HG02678 (cell line): ENCODE results near the gene FCRL3.
"Not testable (repeated sequence)": the region's sequence is repeated elsewhere in the genome, so short reads cannot be mapped to it uniquely, and the experiment has no call there.

ENCODE experiments used
- ATAC-seq: cut with Tn5 transposase; IDR thresholded peaks from one replicate; pipeline ENCODE4 v1.9.1; 2021; ENCODE audit warnings: mild to moderate bottlenecking, moderate library complexity; ENCODE audit not compliant: unreplicated experiment

The FCRL3 gene, protein sequence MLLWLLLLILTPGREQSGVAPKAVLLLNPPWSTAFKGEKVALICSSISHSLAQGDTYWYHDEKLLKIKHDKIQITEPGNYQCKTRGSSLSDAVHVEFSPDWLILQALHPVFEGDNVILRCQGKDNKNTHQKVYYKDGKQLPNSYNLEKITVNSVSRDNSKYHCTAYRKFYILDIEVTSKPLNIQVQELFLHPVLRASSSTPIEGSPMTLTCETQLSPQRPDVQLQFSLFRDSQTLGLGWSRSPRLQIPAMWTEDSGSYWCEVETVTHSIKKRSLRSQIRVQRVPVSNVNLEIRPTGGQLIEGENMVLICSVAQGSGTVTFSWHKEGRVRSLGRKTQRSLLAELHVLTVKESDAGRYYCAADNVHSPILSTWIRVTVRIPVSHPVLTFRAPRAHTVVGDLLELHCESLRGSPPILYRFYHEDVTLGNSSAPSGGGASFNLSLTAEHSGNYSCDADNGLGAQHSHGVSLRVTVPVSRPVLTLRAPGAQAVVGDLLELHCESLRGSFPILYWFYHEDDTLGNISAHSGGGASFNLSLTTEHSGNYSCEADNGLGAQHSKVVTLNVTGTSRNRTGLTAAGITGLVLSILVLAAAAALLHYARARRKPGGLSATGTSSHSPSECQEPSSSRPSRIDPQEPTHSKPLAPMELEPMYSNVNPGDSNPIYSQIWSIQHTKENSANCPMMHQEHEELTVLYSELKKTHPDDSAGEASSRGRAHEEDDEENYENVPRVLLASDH

DNA sequence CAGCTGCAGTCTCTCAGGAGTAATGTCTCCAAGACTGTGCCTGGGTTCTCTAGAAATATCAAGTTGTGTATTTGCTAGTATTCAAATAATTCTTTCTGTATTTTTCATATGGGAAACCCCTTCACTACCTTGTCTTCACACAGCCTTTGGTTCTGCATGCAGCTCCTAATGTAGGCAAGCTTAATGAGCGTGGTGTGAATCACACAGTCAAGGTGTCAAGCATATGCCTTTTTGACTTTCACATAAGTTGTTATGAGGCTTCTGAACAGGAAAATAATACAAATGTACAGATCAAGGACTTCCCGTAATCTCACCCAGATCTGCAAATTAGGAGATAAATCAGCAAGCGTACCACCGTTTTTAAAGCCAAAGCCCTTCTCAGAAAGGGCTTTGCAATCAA lies at the start of gene FCRL3:
FCRL3 (minus strand) TSS at position 38 of the 400 bp plus-strand sequence. CDS start 280 bp downstream, outside the sequence.
- no peak for ATAC-seq

DNA sequence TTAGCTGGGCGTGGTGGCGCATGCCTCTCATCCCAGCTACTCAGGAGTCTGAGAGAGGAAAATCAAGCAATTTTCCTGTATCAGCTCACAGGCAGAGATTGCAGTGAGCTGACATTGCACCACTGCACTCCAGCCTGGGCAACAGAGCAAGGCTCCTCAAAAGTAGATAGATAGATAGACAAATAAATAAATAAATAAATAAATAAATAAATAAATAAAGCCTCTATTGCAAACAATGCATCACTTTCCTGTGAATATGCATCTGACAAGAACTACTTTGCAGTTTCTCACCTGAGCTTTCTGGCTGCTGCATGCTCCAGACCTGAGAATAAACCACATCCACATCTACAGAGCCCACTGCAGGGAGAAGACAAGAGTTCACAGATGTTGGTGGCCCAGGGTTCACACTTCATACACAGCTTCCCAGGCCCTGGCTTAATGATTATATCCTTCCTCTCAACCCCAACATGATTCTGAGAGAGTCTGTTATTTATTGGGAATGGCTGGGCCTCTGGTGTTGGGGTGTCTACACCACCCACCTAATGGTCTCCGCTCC lies 47.8 kb upstream of the FCRL3 start:
- no peak for ATAC-seq

DNA sequence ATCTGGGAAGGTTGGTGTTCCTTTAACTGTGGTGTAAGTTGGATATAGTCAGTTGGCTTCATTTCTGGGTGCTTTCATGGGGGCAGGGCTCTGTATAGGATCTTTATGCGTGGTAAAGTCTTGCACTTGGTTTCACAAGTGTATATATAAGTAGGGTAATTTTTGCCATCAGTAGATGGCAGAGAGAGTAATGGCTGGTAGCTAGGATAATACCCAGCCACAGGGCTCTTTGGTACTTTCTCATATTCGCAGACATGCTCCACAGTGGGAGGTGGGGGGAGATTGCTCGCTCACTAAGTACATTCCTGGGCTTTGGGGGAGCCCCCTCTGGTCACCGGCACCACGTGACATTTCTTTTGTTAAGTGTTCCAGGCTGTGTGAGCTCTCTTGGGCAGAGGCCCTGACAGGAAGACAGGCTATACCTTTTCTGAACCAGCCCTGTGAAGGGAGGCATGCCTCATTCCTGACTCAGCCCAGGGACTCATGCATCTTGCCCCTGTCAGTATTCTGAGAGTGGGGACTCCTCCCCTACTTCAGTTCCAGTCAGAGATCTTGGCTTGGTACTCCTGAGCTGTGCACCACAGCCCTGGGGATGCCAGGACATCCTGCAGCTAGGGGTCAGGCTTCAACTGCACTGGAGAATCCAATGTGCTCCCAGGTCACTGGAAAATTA lies 38.8 kb upstream of the FCRL3 start:
- ATAC-seq = no peak

DNA sequence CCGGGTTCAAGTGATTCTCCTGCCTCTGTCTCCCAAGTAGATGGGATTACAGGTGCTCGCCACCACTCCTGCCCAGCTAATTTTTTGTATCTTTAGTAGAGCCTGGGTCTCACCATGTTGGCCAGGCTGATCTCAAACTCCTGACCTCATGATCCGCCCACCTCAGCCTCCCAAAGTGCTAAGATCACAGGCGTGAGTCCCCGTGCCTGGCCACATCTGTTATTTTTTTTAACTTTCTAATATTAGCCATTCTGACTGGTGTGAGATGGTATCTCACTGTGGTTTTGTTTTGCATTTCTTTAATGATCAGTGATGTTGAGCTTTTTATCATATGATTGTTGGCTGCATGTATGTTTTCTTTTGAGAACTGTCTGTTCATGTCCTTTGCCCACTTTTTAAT lies 35.4 kb upstream of the FCRL3 start:
- ATAC-seq = not testable (repeated sequence)

DNA sequence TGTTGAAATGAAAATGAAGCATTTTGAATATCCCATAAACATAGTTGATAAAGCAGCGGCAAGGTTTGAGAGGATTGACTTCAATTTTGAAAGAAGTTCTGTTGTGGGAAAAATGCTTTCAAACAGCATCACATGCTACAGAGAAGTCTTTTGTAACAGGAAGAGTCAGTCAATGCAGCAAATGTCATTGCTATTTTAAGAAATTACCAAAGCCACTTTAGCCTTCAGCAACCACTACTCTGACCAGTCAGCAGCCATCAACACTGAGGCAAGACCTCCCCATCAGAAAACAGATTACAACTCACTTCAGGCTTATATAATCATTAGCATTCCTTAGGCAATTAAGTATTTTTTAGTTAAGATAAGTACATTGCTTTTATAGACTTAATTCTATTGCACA lies 33.8 kb upstream of the FCRL3 start:
- ATAC-seq = no peak

GRCh38 chr1:157732755-157733154 lies 32.2 kb upstream of the FCRL3 start:
- no peak for ATAC-seq

DNA sequence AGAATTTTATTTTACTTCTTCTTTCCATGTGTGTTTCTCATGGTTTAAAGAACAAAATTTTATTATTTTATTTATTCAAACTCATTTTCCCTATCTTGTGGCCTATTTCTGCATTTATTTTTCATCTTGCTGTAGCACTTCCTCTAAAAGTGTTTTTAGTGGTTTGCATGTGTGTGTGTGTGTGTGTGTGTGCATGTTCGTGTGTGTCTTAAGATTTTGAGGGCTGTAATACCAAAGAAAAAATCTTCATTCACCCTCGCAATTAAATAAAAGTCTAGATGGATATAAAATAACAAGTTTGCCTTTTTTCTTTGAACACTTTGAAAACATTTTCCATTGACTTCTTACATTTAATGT lies 24.6 kb upstream of the FCRL3 start:
- ATAC-seq = no peak

GRCh38 chr1:157724537-157725220 lies 24.1 kb upstream of the FCRL3 start:
- ATAC-seq = no peak

DNA sequence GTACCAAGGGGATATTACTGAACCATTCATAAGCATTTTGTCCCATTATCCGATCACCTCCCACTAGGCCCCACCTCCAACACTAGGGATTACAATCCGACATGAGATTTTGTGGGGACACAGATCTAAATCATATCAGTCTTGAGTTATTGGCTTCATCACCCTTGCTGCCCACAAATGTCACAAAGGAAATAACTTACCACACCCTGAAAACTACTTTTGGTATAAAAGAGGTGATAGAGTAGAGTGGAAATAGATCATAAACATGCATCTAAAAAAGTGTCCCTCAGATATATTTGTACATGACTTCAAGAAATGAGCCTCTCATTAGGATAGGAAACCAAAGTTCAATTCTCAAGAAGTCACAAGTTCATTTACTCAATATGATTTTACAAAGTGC lies 22.6 kb upstream of the FCRL3 start:
- no peak for ATAC-seq

DNA sequence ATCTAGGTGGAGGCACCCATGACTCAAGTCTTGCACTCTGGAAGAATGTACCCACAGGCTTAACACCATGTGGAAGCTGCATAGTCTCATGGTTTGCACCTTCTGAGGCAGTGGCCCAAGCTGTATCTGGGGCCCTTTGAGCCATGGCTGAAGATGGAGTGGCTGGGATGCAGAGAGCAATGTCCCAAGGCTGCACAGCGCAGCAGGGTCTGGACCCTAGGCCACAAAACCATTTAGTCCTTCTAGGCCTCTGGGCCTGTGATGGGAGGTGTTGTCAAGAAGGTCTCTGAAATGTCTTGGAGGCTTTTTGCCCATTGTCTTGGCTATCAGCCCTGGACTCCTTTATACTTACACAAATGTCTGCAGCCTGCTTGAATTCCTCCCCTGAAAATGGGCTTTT lies 21.4 kb upstream of the FCRL3 start:
- no peak for ATAC-seq

GRCh38 chr1:157715736-157716135 lies 15.2 kb upstream of the FCRL3 start:
- no peak for ATAC-seq

GRCh38 chr1:157711802-157712201 lies 11.2 kb upstream of the FCRL3 start:
- no peak for ATAC-seq

- ATAC-seq = no peak
Observed at GRCh38 chr1:157704878-157705277, 4.3 kb upstream of the FCRL3 start.

GRCh38 chr1:157703981-157704380 lies 3.4 kb upstream of the FCRL3 start:
- no peak for ATAC-seq

DNA sequence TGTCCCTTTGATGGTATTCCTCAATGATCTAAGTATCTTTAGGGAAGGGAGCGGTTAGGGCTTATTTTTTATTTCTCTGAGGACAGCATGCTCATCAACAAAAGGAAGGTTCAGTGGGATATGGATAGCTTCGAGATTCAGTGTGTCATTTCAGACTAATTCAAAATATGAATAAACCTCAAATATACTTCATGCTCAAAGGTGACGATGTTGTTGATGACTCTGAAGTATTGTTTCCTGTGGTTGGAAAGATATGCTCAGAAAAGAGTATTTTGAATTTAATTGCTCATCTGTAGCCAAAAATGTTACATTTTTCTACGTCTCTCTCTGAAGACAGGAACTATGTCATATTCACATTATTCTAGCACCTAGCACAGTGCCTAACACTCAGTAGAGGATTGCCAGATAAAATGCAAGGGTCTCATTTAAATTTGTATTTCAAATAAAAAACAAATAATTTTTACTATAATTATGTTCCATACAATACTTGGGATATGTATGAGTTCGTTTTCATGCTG lies 1.8 kb upstream of the FCRL3 start:
- no peak for ATAC-seq

GRCh38 chr1:157700305-157700704 lies 264 bp downstream of the FCRL3 start:
- ATAC-seq = no peak

GRCh38 chr1:157697781-157698569 lies 2.6 kb downstream of the FCRL3 start:
- ATAC-seq = no peak

DNA sequence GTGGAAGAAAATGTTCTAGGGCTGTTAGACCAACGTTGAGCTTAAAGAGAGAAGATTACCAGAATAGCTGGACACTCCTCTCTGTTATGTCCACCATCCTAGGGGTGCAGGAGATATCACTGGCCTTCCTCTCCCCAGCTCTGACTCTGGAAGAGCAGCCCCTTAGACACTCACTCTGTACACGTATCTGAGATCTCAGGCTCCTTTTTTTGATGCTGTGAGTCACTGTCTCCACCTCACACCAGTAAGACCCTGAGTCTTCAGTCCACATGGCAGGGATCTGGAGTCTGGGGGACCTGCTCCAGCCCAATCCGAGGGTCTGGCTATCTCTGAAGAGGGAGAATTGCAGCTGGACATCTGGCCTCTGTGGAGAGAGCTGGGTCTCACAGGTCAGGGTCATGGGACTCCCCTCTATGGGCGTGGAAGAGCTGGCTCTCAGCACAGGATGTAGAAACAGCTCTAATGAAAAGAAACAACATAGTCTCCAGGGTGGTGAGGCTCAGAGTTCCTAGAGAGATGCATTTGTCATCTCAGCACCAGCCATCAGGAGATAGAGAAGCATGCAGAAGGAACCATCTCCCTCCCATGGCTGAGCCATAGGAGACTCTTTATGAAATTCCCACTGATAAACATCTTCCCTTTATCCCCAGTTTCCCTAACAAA lies 3.5 kb downstream of the FCRL3 start:
- no peak for ATAC-seq

GRCh38 chr1:157695417-157695816 lies 5.2 kb downstream of the FCRL3 start:
- ATAC-seq = no peak
